K562 (cell line): ENCODE data around the gene GPHA2. TPM values are rescaled to one million over a fixed set of nuclear protein-coding genes. Genes with fewer than 3 reads are reported as not detected.

Experiments
- CEBPG ChIP-seq, 3 experiments: fragments of 200-800 bp in 1 of 3; sonication (Bioruptor generic) in 1 of 3; sonication (generic) in 1 of 3; formaldehyde crosslinking in 1 of 3; IDR thresholded peaks in 2 of 3; conservative IDR thresholded peaks in 1 of 3; 2 replicates each; pipeline versions ENCODE4 v1.6.1 to v1.8.0; 2016 to 2022; ENCODE audit warnings: missing compliant biosample characterization in 2 of 3, missing genetic modification characterization in 2 of 3, mild to moderate bottlenecking in 1 of 3, missing genetic modification reagents in 1 of 3
- CREB3L1 ChIP-seq: fragments of 450-650 bp; IDR thresholded peaks from 2 replicates; pipeline ENCODE4 v1.6.1; 2014; ENCODE audit warnings: low read depth, mild to moderate bottlenecking, moderate library complexity, borderline replicate concordance
- DPF2 ChIP-seq: fragments of 450-650 bp; IDR thresholded peaks from 2 replicates; pipeline ENCODE4 v1.6.1; 2016
- HSF4 ChIP-seq: fragments of 250-450 bp; sonication (Bioruptor Pico); IDR thresholded peaks from 2 replicates; pipeline ENCODE4 v2.1.2; 2022; ENCODE audit warnings: mild to moderate bottlenecking, moderate library complexity, borderline replicate concordance
- MTA2 ChIP-seq: fragments of 450-650 bp; IDR thresholded peaks from 2 replicates; pipeline ENCODE4 v1.6.1; 2016; ENCODE audit warnings: low read depth
- POLR2H ChIP-seq: IDR thresholded peaks from 2 replicates; pipeline ENCODE4 v1.6.1; 2016; ENCODE audit warnings: missing genetic modification characterization, low read depth, mild to moderate bottlenecking, control low read depth, missing compliant biosample characterization, moderate library complexity
- PYGO2 ChIP-seq: fragments of 450-650 bp; IDR thresholded peaks from 2 replicates; pipeline ENCODE4 v1.6.1; 2016; ENCODE audit warnings: mild to moderate bottlenecking, missing genetic modification characterization, moderate library complexity, missing compliant biosample characterization
- ZBTB40 ChIP-seq, 2 experiments: fragments of 450-650 bp in 1 of 2; sonication (generic) in 1 of 2; formaldehyde crosslinking in 1 of 2; IDR thresholded peaks; 2 replicates each; pipeline versions ENCODE4 v1.7.1 to v1.9.0; 2016 to 2022; ENCODE audit warnings: inconsistent platforms in 1 of 2, mild to moderate bottlenecking in 1 of 2, missing genetic modification reagents in 1 of 2
- ZBTB43 ChIP-seq: sonication (generic); formaldehyde crosslinking; IDR thresholded peaks from 2 replicates; pipeline ENCODE4 v1.8.0; 2023; ENCODE audit warnings: mild to moderate bottlenecking, missing genetic modification reagents
- polyA plus RNA-seq, 8 experiments: library from polyadenylated mRNA; depleted of rRNA in 4 of 8; stranded (reverse) in 5 of 8; unstranded in 3 of 8; fragments of >200 nt; fragmentation: Nextera tagmentation in 2 of 8; fragmentation: Illumina TruSeq in 1 of 8; extraction: Ambion mirVana in 2 of 8; extraction: Trizol in 1 of 8; gene quantifications; 2 replicates each; pipeline versions ENCODE4 v1.2.1 to v1.2.3, GENCODE V29; 2011 to 2014; ENCODE audit warnings: inconsistent platforms in 1 of 8, missing spikeins in 1 of 8
- total RNA-seq, 7 experiments: library from RNA; depleted of rRNA in 6 of 7; stranded (reverse); fragments of >200 nt in 6 of 7; fragmentation: Illumina TruSeq in 2 of 7; extraction: Trizol in 2 of 7; gene quantifications; 2 replicates each; pipeline versions ENCODE4 v1.2.1 to v1.2.3, GENCODE V29; 2011 to 2021; ENCODE audit warnings: low replicate concordance in 1 of 7
- TF ChIP-seq, protein P1 (sequence below): fragments of 450-650 bp; IDR thresholded peaks from 2 replicates; pipeline ENCODE4 v1.6.1; 2017; ENCODE audit warnings: antibody characterized with exemption, mild to moderate bottlenecking

Gene GPHA2
- total and polyA plus RNA-seq, 9 of the 15 experiments (the other 6 are each of a cell fraction or from before 2014, with no cell fraction given): 0.17 to 0.22 TPM; not detected in 7

- TF ChIP-seq CREB3L1 (peak; percentile 12; the same call in 1 of the 2 replicates), HSF4 (CRISPR knock-in tag) (no peak), ZBTB40 (IDR thresholded peaks at IDR 0.05) (0 out of 2 replicates have a peak, but pooled peaks have one; percentile 44), ZBTB40 (CRISPR knock-in tag; IDR thresholded peaks at IDR 0.05) (no peak), DPF2 (no peak), PYGO2 (tag) (no peak), CEBPG (CRISPR knock-in tag; IDR thresholded peaks at IDR 0.05) (no peak), CEBPG (tag; conservative IDR thresholded peaks at IDR 0.05 in 1 of 2, IDR thresholded peaks at IDR 0.05 in 1 of 2) (peak in 1 of 2 experiments; percentile 36; a peak in 1 of 4 replicates), POLR2H (tag) (no peak), ZBTB43 (no peak), MTA2 (no peak)
- TF ChIP-seq, protein P1, sequence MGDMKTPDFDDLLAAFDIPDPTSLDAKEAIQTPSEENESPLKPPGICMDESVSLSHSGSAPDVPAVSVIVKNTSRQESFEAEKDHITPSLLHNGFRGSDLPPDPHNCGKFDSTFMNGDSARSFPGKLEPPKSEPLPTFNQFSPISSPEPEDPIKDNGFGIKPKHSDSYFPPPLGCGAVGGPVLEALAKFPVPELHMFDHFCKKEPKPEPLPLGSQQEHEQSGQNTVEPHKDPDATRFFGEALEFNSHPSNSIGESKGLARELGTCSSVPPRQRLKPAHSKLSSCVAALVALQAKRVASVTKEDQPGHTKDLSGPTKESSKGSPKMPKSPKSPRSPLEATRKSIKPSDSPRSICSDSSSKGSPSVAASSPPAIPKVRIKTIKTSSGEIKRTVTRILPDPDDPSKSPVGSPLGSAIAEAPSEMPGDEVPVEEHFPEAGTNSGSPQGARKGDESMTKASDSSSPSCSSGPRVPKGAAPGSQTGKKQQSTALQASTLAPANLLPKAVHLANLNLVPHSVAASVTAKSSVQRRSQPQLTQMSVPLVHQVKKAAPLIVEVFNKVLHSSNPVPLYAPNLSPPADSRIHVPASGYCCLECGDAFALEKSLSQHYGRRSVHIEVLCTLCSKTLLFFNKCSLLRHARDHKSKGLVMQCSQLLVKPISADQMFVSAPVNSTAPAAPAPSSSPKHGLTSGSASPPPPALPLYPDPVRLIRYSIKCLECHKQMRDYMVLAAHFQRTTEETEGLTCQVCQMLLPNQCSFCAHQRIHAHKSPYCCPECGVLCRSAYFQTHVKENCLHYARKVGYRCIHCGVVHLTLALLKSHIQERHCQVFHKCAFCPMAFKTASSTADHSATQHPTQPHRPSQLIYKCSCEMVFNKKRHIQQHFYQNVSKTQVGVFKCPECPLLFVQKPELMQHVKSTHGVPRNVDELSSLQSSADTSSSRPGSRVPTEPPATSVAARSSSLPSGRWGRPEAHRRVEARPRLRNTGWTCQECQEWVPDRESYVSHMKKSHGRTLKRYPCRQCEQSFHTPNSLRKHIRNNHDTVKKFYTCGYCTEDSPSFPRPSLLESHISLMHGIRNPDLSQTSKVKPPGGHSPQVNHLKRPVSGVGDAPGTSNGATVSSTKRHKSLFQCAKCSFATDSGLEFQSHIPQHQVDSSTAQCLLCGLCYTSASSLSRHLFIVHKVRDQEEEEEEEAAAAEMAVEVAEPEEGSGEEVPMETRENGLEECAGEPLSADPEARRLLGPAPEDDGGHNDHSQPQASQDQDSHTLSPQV: peak; percentile 75
Measured at GRCh38 chr11:64918017-64918416, 17.7 kb downstream of the GPHA2 start (continued).
